SK-MEL-5 (cell line): ENCODE data around the gene CS. TPM values are rescaled to one million over a fixed set of nuclear protein-coding genes. Genes with fewer than 3 reads are reported as not detected.
A peak's percentile ranks its signal among the peaks of the same experiment; 100 is the strongest.
"Not testable (repeated sequence)": the region's sequence is repeated elsewhere in the genome, so short reads cannot be mapped to it uniquely, and the experiment has no call there.

ENCODE experiments used
- DNase-seq: peaks from one replicate; pipeline ENCODE4 v3.0.0-alpha.2; 2016; ENCODE audit warnings: low read depth, low spot score
- in situ Hi-C: cut with HindIII; loops from 2 replicates; pipeline ENCODE4 v1.10.0; 2016; ENCODE audit warnings: low sequenced_read_pairs, high pct_unique_total_duplicates, low pct_unique_long_range_greater_than_20kb
- total RNA-seq: library from RNA; depleted of rRNA; stranded (reverse); fragments of >200 nt; shearing (Covaris generic); gene quantifications from 2 replicates; pipeline ENCODE4 v1.2.3, GENCODE V29; 2014

CS gene
- total RNA-seq, 1 experiment from 2014 or later: 119 TPM

- in situ Hi-C loops: no loop called here
- DNase-seq: no peak
Measured at GRCh38 chr12:56296295-56296694, 3.8 kb downstream of the CS start.

- in situ Hi-C loops: no loop called here
- no peak for DNase-seq
Measured at GRCh38 chr12:56293795-56294194, 6.3 kb downstream of the CS start.

- in situ Hi-C loops: no loop called here
- no peak for DNase-seq
Measured at GRCh38 chr12:56288705-56289387, 11.3 kb downstream of the CS start.

GRCh38 chr12:56286044-56286830, 13.9 kb downstream of the CS start:
- DNase-seq: no peak
- in situ Hi-C loops: no loop called here

- DNase-seq, in situ Hi-C loops: not testable (repeated sequence)
Measured at GRCh38 chr12:56284263-56284662, 15.9 kb downstream of the CS start.

- in situ Hi-C loops: no loop called here
- no peak for DNase-seq
Measured at GRCh38 chr12:56282579-56282978, 17.6 kb downstream of the CS start.

- no peak for DNase-seq
- in situ Hi-C loops: no loop called here
Measured at GRCh38 chr12:56282030-56282429, 18.1 kb downstream of the CS start.

- in situ Hi-C loops: no loop called here
Measured at GRCh38 chr12:56280849-56281248, 19.3 kb downstream of the CS start.

GRCh38 chr12:56278905-56279304, 21.2 kb downstream of the CS start:
- DNase-seq: no peak
- in situ Hi-C loops: no loop called here

More at GRCh38 chr12:56280849-56281248, 19.3 kb downstream of the CS start:
- no peak for DNase-seq

- DNase-seq: no peak
- in situ Hi-C loops: no loop called here
Measured at GRCh38 chr12:56274299-56274698, 25.8 kb downstream of the CS start.

GRCh38 chr12:56272468-56272867, 27.7 kb downstream of the CS start:
- in situ Hi-C loops: not testable (repeated sequence)

GRCh38 chr12:56271031-56271430, 29.1 kb downstream of the CS start:
- in situ Hi-C loops: no loop called here

More at GRCh38 chr12:56272468-56272867, 27.7 kb downstream of the CS start:
- DNase-seq: not testable (repeated sequence)

GRCh38 chr12:56267443-56268071, 32.6 kb downstream of the CS start:
- in situ Hi-C loops: no loop called here
- DNase-seq: peak; percentile 11

More at GRCh38 chr12:56271031-56271430, 29.1 kb downstream of the CS start:
- DNase-seq: peak; percentile 65

GRCh38 chr12:56266693-56267442, 33.3 kb downstream of the CS start, which contains the start of gene COQ10A:
TSS of gene COQ10A (plus strand) at chr12:56266942. CDS start at chr12:56267119, 177 bp downstream.
- in situ Hi-C loops: no loop called here
- peak; percentile 90 for DNase-seq

GRCh38 chr12:56266068-56266692, 34.0 kb downstream of the CS start:
- in situ Hi-C loops, DNase-seq: not testable (repeated sequence)

GRCh38 chr12:56262955-56263354, 37.2 kb downstream of the CS start:
- in situ Hi-C loops, DNase-seq: not testable (repeated sequence)

- DNase-seq: peak; percentile 26
- in situ Hi-C loops: no loop called here
Measured at GRCh38 chr12:56261503-56262232, 38.5 kb downstream of the CS start.
